ACHN (cell line): ENCODE measurements around the gene SPNS2.

Experiments used
- DNase-seq: peaks from one replicate; pipeline ENCODE4 v3.0.0-alpha.2; 2015
- in situ Hi-C: cut with HindIII; loops from 2 replicates; pipeline ENCODE4 v1.10.0; 2017; ENCODE audit warnings: low sequenced_read_pairs, low pct_ligation_motif_present, low pct_unique_long_range_greater_than_20kb

The SPNS2 gene

GRCh38 chr17:4531988-4532736 is 33.5 kb downstream of the SPNS2 start:
- in situ Hi-C loops: no loop called here
- no peak for DNase-seq

GRCh38 chr17:4532860-4533522 is 34.3 kb downstream of the SPNS2 start:
- DNase-seq: no peak
- in situ Hi-C loops: no loop called here

GRCh38 chr17:4533523-4534504 is 35.1 kb downstream of the SPNS2 start:
- DNase-seq: no peak
- in situ Hi-C loops: no loop called here

- no peak for DNase-seq
- in situ Hi-C loops: no loop called here
These were observed 35.8 kb downstream of the SPNS2 start for GRCh38 chr17:4534515-4534914.

- in situ Hi-C loops: no loop called here
- no peak for DNase-seq
These were observed 36.4 kb downstream of the SPNS2 start for GRCh38 chr17:4534928-4535666.

GRCh38 chr17:4535667-4536258 is 37.1 kb downstream of the SPNS2 start:
- no peak for DNase-seq
- in situ Hi-C loops: no loop called here

GRCh38 chr17:4536259-4536741 is 37.6 kb downstream of the SPNS2 start:
- in situ Hi-C loops: no loop called here
- no peak for DNase-seq

GRCh38 chr17:4536742-4537411 is 38.2 kb downstream of the SPNS2 start:
- in situ Hi-C loops: no loop called here
- DNase-seq: no peak

GRCh38 chr17:4537451-4538235 is 39.0 kb downstream of the SPNS2 start:
- DNase-seq: no peak
- in situ Hi-C loops: no loop called here

GRCh38 chr17:4538236-4539002 is 39.7 kb downstream of the SPNS2 start:
- in situ Hi-C loops: no loop called here
- DNase-seq: no peak

GRCh38 chr17:4539025-4539424 is 40.3 kb downstream of the SPNS2 start:
- no peak for DNase-seq
- in situ Hi-C loops: no loop called here

GRCh38 chr17:4539576-4540223 is 41.0 kb downstream of the SPNS2 start:
- DNase-seq: no peak
- in situ Hi-C loops: no loop called here

GRCh38 chr17:4540224-4540651 is 41.6 kb downstream of the SPNS2 start:
- DNase-seq: peak; percentile 40
- in situ Hi-C loops: no loop called here

GRCh38 chr17:4540687-4541327 is 42.1 kb downstream of the SPNS2 start:
- DNase-seq: no peak
- in situ Hi-C loops: no loop called here

GRCh38 chr17:4541328-4542002 is 42.8 kb downstream of the SPNS2 start:
- in situ Hi-C loops: no loop called here
- DNase-seq: no peak
